ENCODE results near the gene RPTOR. TPM values are rescaled to one million over a fixed set of nuclear protein-coding genes. Genes with fewer than 3 reads are reported as not detected.

The RPTOR gene
- polyA plus RNA-seq, 1 donor (not counting 4 experiments of a cell fraction or from before 2014, with no cell fraction given): 4.0 TPM

DNA sequence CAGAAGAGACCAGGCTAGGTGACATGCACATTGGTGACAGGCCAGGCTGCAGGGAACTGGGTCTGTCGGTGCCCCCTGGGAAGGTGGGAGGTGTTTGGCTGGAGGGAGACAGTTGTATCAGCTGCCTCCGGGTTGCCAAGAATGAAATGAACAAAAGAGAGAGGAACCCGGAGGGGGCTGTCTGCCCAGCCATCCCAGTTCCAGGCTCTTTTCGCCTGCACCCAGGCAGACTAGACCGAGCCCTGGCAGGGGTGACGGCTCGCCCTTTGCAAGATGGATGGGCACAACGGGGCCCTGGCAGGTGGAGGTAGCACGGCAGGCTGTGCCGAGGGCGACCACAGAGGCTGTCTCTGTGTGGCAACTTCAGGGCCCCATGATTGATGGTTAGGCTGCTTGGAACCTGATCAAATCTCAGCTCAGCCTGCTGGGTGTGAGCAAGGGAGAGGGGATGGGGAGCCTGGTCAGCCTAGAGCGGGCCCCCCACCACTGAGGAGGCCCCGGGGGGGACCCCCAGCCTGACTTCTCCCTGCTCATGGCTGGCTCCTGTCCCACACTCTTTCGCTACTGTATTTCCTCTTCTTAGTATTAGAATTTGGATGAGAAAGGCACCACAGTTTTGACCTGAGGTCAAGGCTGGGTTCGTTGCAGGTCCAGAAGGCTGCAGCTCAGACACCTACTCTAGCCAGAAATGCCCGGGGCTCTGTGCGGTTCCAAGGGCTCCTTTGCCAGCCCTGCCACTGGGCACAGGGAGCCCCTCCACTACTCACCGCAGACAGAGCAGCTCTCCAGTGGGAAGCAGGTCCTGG lies 328.1 kb downstream of the RPTOR start:
- TF ChIP-seq, protein P1, sequence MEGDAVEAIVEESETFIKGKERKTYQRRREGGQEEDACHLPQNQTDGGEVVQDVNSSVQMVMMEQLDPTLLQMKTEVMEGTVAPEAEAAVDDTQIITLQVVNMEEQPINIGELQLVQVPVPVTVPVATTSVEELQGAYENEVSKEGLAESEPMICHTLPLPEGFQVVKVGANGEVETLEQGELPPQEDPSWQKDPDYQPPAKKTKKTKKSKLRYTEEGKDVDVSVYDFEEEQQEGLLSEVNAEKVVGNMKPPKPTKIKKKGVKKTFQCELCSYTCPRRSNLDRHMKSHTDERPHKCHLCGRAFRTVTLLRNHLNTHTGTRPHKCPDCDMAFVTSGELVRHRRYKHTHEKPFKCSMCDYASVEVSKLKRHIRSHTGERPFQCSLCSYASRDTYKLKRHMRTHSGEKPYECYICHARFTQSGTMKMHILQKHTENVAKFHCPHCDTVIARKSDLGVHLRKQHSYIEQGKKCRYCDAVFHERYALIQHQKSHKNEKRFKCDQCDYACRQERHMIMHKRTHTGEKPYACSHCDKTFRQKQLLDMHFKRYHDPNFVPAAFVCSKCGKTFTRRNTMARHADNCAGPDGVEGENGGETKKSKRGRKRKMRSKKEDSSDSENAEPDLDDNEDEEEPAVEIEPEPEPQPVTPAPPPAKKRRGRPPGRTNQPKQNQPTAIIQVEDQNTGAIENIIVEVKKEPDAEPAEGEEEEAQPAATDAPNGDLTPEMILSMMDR (optimal IDR thresholded peaks at IDR 0.05 in 1 of 3, IDR thresholded peaks at IDR 0.05 in 1 of 3, conservative IDR thresholded peaks at IDR 0.05 in 1 of 3; ENCODE audit: extremely low read depth in 1 of 3, insufficient read depth in 2 of 3, low read length in 3 of 3): no peak
- no peak for TF ChIP-seq EZH2 (IDR thresholded peaks at IDR 0.05; ENCODE audit: low read length)
- no peak overlapping the region for H3K9ac ChIP-seq (ENCODE audit: control insufficient read depth, extremely low read depth, insufficient read depth, low read length)
- no peaks in the 10 kb centered on the region for H3K79me2 ChIP-seq (ENCODE audit: control insufficient read depth, insufficient read depth, low read length)
- H3K9me1 ChIP-seq (ENCODE audit: control insufficient read depth, extremely low read depth, insufficient read depth, low read length): no peaks in the 10 kb centered on the region
- no peaks in the 10 kb centered on the region for H3K27me3 ChIP-seq (ENCODE audit: control insufficient read depth, extremely low read depth, insufficient read depth, low read length)
- H3K9me3 ChIP-seq (ENCODE audit: control insufficient read depth, low read depth, low read length): no peaks in the 10 kb centered on the region
- dilution Hi-C loops (cut with MboI; ENCODE audit: extremely low pct_ligation_motif_present, low sequenced_read_pairs): no loop called here
- FAIRE-seq (no peak), DNase-seq (ENCODE audit: low read depth, low spot score) (no peak)
- H3K4me1 ChIP-seq (ENCODE audit: control insufficient read depth, extremely low read depth, insufficient read depth, low read length): no peaks in the 10 kb centered on the region
- H3K4me3 ChIP-seq (ENCODE audit: control insufficient read depth in 2 of 3, extremely low read depth in 1 of 3, insufficient read depth in 2 of 3, low read depth in 1 of 3, low read length in 3 of 3): no peak overlapping the region
- peaks cover 0 to 4% of the 10 kb centered on the region in 2 experiments for H3K36me3 ChIP-seq (ENCODE audit: control insufficient read depth in 2 of 2, extremely low read depth in 1 of 2, insufficient read depth in 2 of 2, low read length in 2 of 2)
- H3K4me2 ChIP-seq (ENCODE audit: control insufficient read depth, extremely low read depth, insufficient read depth, low read depth, low read length): no peak overlapping the region
- no peaks in the 10 kb centered on the region for H4K20me1 ChIP-seq (ENCODE audit: control insufficient read depth, extremely low read depth, insufficient read depth, low read length)
- H2AFZ ChIP-seq (ENCODE audit: control insufficient read depth, low read length): no peak overlapping the region
- no peak overlapping the region for H3K27ac ChIP-seq (ENCODE audit: control insufficient read depth, insufficient read depth, low read length)

DNA sequence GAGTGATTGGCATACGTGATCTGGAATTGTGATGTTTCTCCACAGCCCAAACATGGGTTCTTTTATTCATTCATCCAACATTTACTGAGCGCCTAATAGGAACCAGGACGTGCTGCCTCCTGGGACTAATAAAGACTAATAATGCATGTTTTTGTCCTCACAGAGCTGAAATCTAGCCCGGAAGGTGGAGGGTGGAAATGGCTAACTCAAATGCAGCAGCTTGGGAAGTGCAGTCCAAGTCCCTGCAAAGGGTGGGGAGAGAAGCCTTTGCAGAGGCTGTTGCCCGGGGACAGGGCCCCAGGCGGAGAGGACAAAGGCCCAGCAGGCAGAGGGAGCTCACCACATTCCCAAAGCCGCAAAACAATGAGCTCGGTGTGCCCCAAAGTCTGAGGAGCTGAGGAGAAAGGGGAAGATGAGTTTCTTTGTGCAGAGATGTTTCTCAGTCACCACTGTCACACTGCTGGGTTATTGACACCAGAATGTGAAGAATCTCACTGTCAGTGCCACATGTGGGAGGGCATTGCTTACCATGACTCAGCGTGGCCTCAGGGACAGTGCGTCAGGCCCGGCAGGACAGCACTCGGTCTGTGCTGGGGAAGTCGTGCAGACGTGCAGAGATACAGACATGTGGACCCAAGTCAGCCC lies 328.8 kb downstream of the RPTOR start:
- no peak overlapping the region for H3K4me3 ChIP-seq (ENCODE audit: control insufficient read depth in 2 of 3, extremely low read depth in 1 of 3, insufficient read depth in 2 of 3, low read depth in 1 of 3, low read length in 3 of 3)
- H3K9me1 ChIP-seq (ENCODE audit: control insufficient read depth, extremely low read depth, insufficient read depth, low read length): no peaks in the 10 kb centered on the region
- no peaks in the 10 kb centered on the region for H3K9me3 ChIP-seq (ENCODE audit: control insufficient read depth, low read depth, low read length)
- H3K27me3 ChIP-seq (ENCODE audit: control insufficient read depth, extremely low read depth, insufficient read depth, low read length): no peaks in the 10 kb centered on the region
- H3K9ac ChIP-seq (ENCODE audit: control insufficient read depth, extremely low read depth, insufficient read depth, low read length): no peak overlapping the region
- no peaks in the 10 kb centered on the region for H3K4me1 ChIP-seq (ENCODE audit: control insufficient read depth, extremely low read depth, insufficient read depth, low read length)
- no peak for TF ChIP-seq EZH2 (IDR thresholded peaks at IDR 0.05; ENCODE audit: low read length)
- TF ChIP-seq, protein P1 (optimal IDR thresholded peaks at IDR 0.05 in 1 of 3, IDR thresholded peaks at IDR 0.05 in 1 of 3, conservative IDR thresholded peaks at IDR 0.05 in 1 of 3; ENCODE audit: extremely low read depth in 1 of 3, insufficient read depth in 2 of 3, low read length in 3 of 3): no peak
- H3K79me2 ChIP-seq (ENCODE audit: control insufficient read depth, insufficient read depth, low read length): no peaks in the 10 kb centered on the region
- H2AFZ ChIP-seq (ENCODE audit: control insufficient read depth, low read length): no peak overlapping the region
- H3K36me3 ChIP-seq (ENCODE audit: control insufficient read depth in 2 of 2, extremely low read depth in 1 of 2, insufficient read depth in 2 of 2, low read length in 2 of 2): peaks cover 0 to 4% of the 10 kb centered on the region in 2 experiments
- no peaks in the 10 kb centered on the region for H4K20me1 ChIP-seq (ENCODE audit: control insufficient read depth, extremely low read depth, insufficient read depth, low read length)
- FAIRE-seq (no peak), DNase-seq (ENCODE audit: low read depth, low spot score) (no peak)
- H3K4me2 ChIP-seq (ENCODE audit: control insufficient read depth, extremely low read depth, insufficient read depth, low read depth, low read length): no peak overlapping the region
- dilution Hi-C loops (cut with MboI; ENCODE audit: extremely low pct_ligation_motif_present, low sequenced_read_pairs): no loop called here
- H3K27ac ChIP-seq (ENCODE audit: control insufficient read depth, insufficient read depth, low read length): no peak overlapping the region

Data from keratinocyte (primary cell).